H4 (cell line): ENCODE data around the gene CTSZ. TPM values are rescaled to one million over a fixed set of nuclear protein-coding genes. Genes with fewer than 3 reads are reported as not detected.
"Not testable (repeated sequence)": the region's sequence is repeated elsewhere in the genome, so short reads cannot be mapped to it uniquely, and the experiment has no call there.

Experiments used
- DNase-seq: peaks from one replicate; pipeline ENCODE4 v3.0.0-alpha.2; 2015; ENCODE audit warnings: low spot score
- total RNA-seq: library from RNA; depleted of rRNA; stranded (reverse); fragments of >200 nt; shearing (Covaris generic); gene quantifications from 2 replicates; pipeline ENCODE4 v1.2.3, GENCODE V29; 2014; rRNA removed

CTSZ gene
- total RNA-seq: 0.17 and 0.18 TPM in 2 replicates

DNA sequence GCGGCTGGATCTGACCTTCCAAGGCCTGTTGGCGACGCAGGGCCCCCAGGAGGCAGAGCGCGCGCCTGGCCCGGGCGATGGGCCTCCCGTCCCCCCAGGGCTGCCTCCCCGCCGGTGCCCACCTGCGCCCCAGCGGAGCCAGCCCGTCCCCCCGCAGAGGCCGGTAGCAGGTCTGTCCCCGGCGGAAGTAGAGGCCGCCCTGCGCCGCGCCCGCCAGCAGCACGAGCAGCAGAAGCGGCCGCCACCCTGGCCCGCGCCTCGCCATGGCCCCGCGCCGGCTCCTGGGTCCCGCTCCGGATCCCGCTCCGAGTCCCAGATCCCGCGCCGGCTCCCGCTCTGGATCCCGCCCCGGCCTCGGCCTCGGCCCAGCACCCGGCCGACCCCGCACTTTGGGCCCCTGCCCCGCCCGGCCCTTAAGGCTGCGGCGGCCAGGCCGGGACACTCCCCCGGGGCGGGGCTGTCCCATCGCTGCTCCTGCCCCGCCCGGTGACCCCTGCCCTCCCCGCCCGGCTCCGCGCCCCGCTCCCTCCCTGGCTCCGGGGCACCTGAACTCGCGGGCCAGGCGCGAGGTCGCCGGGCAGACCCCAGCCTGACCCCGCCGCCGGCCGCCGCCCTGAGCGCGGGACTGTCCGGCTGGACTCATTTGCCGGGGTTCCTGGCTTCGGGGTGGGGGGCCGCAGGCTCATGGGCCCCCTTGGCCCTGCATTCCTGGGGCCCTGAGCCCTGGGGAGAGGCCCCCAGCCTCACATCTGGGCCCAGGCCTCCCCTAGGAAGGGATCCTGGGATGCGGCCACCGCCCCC, at the start of gene CTSZ:
TSS of gene CTSZ (minus strand) at position 391 of the 801 bp plus-strand sequence. CDS start at position 265, 126 bp downstream.
- no peak for DNase-seq

DNA sequence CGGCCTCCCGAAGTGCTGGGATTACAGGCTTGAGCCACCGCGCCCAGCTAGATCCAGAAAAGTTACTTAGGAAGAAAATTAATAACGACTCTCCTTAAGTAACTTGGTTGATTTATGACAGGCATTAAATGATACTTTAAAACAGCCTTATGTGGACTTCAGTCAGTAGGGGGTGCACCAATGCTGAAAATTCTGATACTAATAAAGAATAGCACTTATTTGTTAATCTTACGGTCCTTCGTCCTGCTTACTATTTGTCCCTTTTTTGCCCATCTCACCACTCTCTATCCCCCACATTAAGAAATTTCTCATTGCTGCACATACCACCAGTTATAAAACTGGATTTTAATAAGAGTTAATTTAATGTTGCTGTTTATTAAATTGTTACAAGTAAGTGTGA, 48.2 kb upstream of the CTSZ start:
- no peak for DNase-seq

DNA sequence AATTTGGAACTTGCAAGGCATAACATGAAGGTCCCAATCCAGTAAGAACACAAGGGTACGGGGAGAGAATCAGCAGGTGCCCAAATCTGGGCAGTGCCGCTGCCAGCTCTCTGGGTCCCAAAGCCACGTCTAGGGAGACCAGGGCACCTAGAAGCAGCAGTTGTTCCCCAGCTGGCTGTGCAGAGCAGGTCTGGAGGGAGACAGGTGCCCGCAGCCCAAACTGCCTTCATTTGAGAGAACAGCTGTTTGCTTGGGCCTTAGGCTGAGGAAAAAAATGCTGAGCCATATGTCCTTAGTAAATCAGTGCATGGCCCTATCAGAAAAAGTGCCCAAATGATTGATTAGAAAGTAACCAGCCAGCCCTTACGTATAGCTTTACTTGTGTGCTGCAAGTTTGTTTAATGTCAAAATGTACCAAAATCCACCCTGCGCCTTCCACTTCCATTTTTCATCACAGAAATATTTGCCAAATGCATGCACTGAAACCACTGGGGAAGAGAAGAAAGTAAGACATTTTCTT, 44.7 kb upstream of the CTSZ start:
- no peak for DNase-seq

DNA sequence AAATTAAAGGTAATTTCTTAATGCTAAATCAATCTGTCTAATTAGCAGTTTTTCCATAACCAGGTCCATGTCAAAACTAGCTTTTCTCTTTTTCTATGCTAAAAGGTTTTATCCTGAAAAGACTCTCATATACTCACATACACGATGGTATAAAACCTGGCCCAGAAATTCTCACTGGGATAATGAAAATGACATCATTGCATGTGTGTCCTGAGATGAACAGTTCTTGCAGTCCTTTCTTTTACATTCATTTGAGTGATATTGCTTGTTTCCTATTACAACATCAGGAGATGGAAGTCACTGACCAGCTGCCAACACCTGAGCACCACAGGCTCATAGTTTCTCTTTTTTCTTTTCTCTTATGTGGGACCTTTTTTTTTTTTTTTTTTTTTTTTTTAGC, 43.4 kb upstream of the CTSZ start:
- DNase-seq: no peak

DNA sequence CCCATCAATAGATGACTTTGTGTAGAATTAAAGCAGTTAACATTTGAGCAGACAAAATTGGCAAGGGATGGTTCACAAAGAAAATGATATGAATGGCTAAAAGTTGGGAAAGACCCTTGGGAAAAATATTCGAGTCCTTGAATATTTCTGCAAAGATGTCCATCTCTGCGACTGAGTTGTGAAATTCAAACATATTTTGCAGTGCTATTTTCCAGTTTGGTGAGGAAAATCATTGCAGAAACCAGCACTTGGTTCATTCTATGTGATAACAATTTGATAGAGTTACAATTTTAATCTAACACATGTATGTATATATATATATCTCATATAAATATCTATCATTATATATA, 41.6 kb upstream of the CTSZ start:
- no peak for DNase-seq

DNA sequence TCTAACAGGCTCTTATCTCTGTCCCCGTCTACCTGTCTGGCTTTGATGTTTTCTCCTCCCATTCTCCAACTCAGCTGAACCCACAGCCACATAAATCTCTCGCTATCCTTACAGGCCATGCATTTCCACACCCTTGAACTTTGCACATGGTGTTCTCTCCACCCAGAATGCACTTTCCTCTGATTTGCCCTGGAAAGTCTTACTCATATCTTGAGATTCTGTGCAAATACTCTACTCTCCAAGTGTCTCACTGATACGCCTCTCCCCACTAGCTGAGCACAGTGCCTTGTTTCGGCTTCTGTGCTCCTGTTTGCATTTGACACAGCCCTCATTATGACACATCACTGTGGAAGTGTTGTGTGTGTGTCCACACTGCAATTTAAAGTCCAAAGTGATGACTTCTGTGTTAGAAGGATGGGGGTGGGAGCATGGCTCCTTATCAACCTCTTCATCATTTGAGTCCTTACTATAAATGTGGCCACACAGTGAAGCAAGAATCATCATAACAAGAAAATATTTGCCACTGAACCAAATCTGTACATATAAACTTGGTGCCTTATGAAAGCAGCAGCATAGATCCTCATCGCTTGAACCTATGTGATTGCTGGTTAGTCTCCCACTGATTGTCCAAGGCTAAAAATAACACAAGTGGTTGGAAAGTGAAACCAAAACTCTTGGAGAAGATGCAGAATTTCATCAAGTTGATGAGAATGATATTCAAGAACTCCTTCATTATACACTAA, 41.1 kb upstream of the CTSZ start:
- DNase-seq: no peak

DNA sequence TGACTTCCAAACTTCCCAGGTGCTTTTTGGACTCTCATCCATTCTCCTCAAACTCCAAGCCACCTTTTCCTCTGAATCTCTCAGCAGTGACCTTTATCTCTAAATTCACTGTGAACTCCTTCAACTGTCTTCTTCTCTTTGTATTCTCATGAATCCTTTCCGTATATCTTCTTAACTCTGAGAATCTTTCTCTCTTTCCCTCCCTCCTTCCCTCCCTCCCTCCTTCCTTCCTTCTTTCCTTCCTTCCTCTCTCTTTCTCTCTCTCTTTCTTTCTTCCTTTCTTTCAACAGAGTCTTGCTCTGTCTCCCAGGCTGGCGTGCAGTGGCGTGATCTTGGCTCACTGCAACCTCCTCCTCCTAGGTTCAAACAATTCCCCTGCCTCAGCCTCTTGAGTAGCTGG, 39.8 kb upstream of the CTSZ start:
- no peak for DNase-seq

DNA sequence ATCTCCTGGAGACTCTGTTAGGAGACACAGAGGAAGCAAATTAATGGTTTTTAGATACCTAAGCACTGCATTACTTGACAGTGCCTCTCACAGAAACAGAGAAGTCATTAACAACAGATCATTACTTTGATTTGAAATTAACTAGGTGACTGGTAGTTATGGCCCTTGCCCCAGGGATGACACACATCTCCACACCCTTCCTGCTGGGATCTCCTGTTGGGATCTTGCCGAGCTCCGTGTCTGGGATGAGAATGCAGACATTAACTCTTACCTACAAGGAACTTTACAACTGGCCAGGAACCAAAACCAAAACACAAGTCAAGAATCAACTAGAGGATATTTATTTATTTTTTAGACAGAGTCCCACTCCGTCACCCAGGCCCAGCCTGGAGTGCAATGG, 37.7 kb upstream of the CTSZ start:
- no peak for DNase-seq

DNA sequence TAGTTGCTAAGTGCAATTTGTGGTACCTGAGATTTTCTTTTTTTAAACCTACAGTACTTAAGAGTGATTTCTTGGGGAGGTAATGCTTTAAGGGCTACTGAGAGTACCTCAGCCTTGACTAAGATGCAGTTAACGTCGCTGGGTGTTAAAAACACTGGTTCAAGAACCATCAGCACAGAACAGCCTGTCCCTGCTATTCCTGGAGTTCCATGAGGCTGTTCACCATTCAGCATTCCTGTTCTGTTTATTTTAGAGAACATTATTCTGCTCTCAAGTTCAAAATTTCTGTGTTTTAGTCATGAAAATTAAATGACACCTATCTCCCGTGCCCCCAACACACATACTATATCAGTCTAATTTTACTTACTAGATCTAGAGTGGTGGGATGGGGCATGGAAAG, 37.2 kb upstream of the CTSZ start:
- DNase-seq: no peak

DNA sequence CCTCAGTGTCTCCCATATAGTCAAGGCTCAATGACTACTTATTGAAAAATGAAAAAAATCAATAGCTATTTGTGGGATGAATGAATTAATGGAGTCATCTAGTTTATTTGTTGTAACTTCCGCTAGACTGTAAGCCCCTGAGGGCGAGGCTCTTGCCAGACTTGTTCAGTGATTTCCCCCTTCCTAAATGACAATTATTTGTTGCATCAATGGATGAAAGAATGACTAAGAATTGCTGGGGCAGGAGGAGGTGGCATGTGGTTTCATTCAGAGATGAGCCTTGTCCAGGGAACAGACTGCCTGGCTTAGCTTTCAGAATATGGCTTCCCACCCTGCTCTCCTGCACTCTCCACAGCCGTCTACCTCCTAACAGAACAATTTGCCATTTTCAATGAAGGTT, 36.6 kb upstream of the CTSZ start:
- DNase-seq: peak; percentile 7

DNA sequence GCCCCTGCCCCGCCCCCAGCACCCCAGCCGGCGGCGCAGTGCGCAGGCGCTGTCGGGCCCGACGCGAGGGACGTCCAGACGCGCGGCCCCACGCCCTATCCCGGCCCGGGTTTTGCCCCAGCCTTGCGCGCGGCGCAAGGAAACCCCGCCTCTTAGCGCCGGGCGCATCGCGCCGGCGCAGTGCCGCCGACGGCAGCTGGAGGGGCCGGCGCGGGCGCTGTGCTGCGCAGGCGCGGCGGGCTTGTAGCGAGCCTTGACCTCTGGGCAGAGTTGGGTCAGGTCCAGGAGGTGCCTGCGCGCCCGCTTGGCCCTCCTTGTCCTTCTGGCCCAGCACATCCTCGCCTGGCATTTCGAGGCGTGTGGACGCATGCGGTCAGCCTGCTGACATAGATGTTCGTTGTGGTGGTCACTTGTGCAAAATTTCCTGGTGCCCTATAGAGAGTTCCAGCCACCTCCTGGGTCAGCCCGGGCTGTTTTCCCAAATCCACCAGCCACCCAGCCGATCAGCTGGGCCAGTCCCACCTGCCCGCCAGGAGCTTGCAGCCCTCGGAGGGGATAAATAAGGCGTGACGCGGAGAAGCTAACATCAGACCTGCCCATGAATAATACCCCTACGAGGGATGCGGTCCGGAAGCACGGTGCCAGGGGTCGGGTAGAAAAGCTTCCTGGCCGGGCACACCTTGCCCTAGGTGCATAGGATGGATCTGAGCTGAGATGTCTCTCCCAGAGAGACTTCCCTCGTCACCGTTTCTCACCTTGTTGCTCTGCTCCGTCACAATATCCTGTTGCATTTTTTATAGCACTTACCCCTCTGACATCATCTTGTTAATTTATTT, 36.0 kb upstream of the CTSZ start:
- DNase-seq: peak; percentile 74

DNA sequence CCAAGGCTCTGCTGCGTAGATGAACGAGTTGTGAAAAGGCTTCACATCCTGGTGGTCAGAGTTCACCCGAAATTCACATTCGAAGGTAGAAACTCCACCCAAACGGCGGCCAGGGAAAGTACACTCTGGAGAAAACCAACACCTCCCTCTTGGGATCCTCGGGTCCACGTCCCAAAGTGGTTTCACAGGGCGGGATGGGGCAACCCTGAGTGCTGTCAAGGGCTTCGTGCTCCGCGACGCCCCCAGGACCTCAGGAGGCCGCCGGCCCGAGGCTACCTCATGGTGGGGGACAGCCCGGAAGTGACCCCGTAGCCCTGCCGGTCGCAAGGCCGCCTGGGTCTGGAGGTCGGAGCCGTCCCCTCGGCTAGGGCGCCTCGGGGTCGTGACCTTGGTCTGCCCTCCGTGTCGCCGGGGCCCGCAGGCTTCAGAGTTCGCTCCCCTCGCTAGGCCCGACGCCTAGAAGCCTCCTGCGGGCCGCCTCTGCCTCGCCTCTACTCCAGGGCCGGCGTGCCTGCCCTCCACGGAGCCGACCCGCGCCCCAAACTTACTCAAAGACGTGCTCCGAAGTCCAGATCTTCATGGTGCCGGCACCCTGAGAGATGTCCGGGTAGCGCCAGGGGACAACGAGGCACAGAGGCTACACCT, 35.2 kb upstream of the CTSZ start, which contains the start of gene PRELID3B:
TSS of gene PRELID3B (minus strand) at position 636 of the 645 bp plus-strand sequence. CDS start at position 580, 56 bp downstream.
- no peak for DNase-seq

DNA sequence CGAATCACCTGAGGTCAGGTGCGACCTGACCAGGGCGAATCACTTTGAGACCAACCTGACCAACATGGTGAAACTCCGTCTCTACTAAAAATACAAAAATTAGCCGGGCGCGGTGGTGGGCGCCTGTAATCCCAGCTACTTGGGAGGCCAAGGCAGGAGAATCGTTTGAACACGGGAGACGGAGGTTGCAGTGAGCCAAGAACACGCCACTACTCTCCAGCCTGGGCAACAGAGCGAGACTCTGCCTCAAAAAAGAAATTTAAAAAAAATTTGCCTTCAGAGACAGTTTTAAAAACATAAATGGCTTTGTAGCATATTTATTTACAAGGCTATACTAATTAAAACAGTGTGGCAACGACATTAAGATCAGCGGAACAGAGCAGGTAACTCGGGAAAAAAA, 34.4 kb upstream of the CTSZ start:
- not testable (repeated sequence) for DNase-seq

DNA sequence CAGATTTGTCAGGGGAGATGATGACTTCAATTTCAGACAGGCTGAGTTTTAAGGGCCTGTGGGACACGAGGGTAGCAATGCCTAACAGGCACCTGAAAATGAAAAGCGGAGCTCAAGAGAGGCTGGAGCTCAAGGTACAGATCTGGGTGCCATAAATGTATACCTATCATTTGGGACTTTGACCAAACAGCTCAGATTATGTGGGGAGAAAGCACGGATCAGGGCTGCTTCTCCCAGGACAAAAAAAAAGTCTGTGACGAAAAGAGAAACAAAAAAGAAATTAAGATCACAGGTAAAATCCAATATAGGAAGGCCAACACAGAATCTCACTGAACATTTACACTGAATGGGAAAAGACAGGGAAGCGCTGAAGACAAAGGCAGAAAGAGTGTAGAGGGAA, 33.6 kb upstream of the CTSZ start:
- DNase-seq: no peak

DNA sequence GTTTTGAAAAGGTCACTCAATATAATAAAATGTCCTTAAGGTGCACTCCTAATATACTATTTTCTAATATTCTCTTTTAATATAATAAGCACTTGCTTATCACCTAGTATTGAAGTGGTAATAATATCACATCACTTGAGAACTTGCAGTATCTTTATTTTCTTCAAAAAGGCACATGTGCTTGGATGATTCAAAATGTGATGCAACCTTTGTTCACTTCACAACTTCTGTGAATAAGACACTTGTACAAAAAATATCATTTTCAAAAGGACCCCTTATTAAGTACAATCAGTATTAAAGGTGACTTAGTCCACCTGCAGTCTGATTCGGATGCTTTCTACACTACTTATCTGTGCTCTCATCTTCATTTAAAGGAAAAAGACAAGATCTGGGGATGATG, 32.2 kb upstream of the CTSZ start:
- no peak for DNase-seq

DNA sequence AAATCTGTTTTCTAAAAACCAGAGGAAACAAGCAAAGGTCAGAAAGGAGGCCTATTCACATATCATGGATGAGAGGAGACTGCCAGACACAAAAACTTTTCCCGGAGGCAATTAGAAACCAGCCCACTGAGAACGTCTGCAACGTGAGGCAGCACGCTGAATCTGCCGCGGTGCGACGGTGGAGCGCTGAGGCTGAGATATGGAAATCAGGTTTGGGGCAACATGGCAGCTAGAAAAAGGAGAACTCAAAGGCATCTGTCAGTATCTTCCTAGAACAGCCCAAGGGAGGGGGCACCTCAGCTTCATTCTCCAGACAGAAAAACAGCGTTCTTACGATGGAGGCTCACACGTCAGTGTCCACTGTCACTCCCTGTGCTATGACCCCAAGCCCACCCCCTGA, 30.3 kb upstream of the CTSZ start:
- no peak for DNase-seq

DNA sequence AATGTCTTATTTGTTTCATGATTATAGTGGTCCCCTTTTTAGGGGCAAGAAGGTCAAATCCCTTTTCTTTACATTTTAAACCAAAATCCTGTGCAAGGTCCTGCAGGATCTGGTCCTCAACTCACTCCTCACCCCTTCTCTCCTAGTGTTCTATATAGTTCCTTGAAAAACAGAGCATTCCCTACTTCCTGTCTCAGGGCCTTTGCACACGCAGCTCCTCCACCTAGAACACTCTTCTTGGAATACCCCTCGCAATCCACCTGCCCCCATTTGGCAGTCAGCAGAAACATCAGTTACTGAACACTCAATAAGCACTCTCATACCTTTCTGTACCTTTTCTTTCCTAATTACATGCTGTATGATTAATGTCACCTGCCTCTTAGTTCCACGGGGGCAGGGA, 28.3 kb upstream of the CTSZ start:
- DNase-seq: no peak

DNA sequence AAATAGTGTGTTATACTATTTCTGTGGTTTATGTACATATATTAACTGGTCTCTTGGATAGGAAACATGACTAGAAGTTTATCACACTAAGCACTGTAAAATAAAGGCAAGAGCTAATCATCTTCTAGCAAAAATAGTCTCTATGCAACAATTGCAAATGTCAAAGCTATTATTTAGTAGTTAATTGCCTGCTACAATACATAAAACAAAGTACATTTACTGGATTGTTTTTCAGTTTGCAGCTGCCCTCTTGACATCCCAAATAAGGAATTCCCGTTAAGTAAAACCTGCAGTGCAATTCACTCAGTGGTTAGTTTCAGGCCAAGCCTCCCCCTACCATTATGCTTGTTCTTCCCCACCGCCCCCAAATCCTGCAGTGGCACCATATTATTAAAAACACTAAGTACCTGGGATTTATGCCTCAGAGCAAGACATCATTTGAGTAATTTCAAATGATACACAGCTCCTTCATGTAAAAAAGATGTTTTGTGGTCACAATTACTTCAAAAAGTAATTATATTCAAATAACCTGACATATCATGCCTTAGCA, 26.6 kb upstream of the CTSZ start:
- no peak for DNase-seq

DNA sequence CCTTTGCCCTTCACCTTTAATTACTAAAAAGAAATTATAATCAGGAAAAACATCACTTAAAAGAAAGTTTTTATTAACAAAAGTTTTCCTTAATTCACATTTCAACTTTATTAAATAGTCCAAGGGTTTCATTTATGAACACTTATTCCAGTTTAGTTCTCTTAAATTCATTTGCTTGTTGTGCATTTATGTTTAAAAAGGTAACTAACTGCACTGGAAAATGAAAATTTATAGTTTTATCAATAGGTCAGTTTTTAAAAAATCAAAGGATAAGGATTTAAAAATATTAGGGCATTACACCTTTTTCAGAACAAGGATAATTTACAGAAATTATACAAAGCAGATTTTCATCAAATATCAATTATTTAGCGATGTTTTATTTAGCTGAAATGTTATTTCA, 26.0 kb upstream of the CTSZ start:
- no peak for DNase-seq

DNA sequence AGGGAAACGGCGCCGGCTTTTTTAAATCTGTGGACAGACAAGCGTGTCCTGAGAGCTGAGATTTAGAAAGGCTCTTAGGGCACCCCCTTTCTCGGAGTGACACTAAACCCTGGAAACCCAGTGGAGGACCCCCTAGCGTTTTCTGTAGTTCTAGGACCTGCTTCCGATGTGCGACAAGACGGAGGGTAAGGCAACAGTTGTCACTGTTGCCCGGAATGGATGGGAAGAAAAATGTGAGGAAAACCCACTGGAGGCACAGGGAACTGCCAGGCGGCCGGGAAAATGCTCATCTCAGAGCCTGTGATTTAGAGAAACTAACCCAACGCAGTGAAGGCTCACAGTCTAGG, 25.6 kb upstream of the CTSZ start:
- DNase-seq: peak; percentile 26

DNA sequence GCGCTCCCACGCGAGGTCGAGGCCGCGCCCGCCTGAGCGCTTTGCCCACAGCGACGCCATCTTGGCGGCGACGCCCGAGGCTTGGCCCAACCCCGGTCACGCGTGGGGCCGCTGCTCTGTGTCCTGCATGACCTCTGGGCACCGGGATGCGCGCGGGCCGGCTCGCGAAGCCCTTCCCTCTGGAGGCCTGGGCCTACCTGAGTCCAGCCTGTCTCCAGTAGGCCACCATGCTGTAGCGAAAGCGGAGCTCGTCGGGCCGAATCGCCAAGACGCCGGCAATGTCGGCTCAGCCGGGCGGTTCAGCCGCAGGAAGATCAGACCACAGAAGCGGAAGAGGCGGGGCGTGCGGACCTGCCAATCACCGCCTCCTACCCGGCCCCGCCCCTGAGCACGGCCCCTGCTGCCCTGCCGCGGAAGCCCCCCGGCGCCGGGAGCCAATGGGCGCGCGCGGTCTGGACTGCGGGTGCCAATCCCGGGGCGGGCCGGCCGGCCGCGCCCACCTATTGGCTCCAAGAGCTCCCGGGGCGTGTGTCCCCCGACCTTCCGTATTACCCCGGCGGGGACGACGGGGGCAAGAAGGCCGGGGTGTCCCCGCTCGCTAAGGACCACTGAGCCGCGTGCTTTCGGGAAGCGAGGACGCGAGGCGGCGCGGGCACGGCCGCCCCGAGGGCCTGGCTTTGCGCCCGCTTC, 25.1 kb upstream of the CTSZ start, which contains the start of gene ATP5F1E:
TSS of gene ATP5F1E (minus strand) at position 313 of the 690 bp plus-strand sequence. CDS start at position 229, 84 bp downstream.
- peak; percentile 88 for DNase-seq
